HEK293 (cell line): ENCODE data around the gene EFEMP2.
A peak's percentile ranks its signal among the peaks of the same experiment; 100 is the strongest.

Experiments
- CTCF ChIA-PET: fragments of 350-600 bp; formaldehyde crosslinking; extraction: SDS; loops from one replicate; lab custom pipeline; 2021; ENCODE audit warnings: antibody characterized with exemption; lab: Yijun Ruan, JAX
- POLR2A ChIA-PET: fragments of 300-600 bp; formaldehyde crosslinking; extraction: SDS; loops from one replicate; lab custom pipeline; 2020; ENCODE audit warnings: antibody characterized with exemption, inconsistent platforms; lab: Yijun Ruan, JAX
- H3K27ac ChIP-seq: fragments of 200-500 bp; sonication (Bioruptor generic); 2 replicates; pipeline ENCODE4 v1.5.1; 2014; ENCODE audit warnings: low read depth, low read length, control low read depth, inconsistent platforms; ENCODE audit errors: extremely low read depth
- H3K36me3 ChIP-seq, 2 experiments: fragments of 200-500 bp in 1 of 2; sonication (Bioruptor generic) in 1 of 2; 1 replicate in 1 of 2; 2 replicates in 1 of 2; pipeline ENCODE4 v1.5.1; 2014 to 2017; ENCODE audit warnings: inconsistent platforms in 2 of 2, low read length in 2 of 2; ENCODE audit not compliant: control insufficient read depth in 2 of 2, insufficient read depth in 1 of 2
- H3K4me1 ChIP-seq: fragments of 200-500 bp; sonication (Bioruptor generic); 2 replicates; pipeline ENCODE4 v1.5.1; 2014; ENCODE audit warnings: mild to moderate bottlenecking, low read length, inconsistent platforms; ENCODE audit not compliant: control insufficient read depth, insufficient read depth
- H3K4me3 ChIP-seq: 2 replicates; pipeline ENCODE4 v1.5.1; 2011; ENCODE audit warnings: low read depth, mild to moderate bottlenecking, control low read depth, low read length, moderate library complexity
- H3K9me3 ChIP-seq: fragments of 200-500 bp; sonication (Bioruptor generic); 2 replicates; pipeline ENCODE4 v1.5.1; 2014; ENCODE audit warnings: low read depth, low read length, inconsistent platforms; ENCODE audit not compliant: control insufficient read depth, insufficient read depth
- EGR2 ChIP-seq: fragments of 450-650 bp; formaldehyde crosslinking; IDR thresholded peaks from 2 replicates; pipeline ENCODE4 v1.5.1; 2016; ENCODE audit warnings: low read depth, missing biosample characterization, missing genetic modification characterization
- GLIS1 ChIP-seq: fragments of 450-650 bp; formaldehyde crosslinking; IDR thresholded peaks from 2 replicates; pipeline ENCODE4 v1.5.1; 2016; ENCODE audit warnings: missing biosample characterization, missing genetic modification characterization
- HIC1 ChIP-seq: fragments of 450-650 bp; formaldehyde crosslinking; IDR thresholded peaks from 2 replicates; pipeline ENCODE4 v1.5.1; 2016; ENCODE audit warnings: missing biosample characterization, missing genetic modification characterization
- KLF8 ChIP-seq: fragments of 450-650 bp; formaldehyde crosslinking; IDR thresholded peaks from 2 replicates; pipeline ENCODE4 v1.5.1; 2016; ENCODE audit warnings: missing biosample characterization, missing genetic modification characterization
- PRDM10 ChIP-seq: fragments of 450-650 bp; formaldehyde crosslinking; IDR thresholded peaks from 2 replicates; pipeline ENCODE4 v1.5.1; 2016; ENCODE audit warnings: missing biosample characterization, missing genetic modification characterization
- SETDB1 ChIP-seq: IDR thresholded peaks from one replicate; pipeline ENCODE4 v1.6.1; 2017; ENCODE audit warnings: mild to moderate bottlenecking, low read length, moderate library complexity, mixed read lengths; ENCODE audit not compliant: insufficient read length
- SP2 ChIP-seq: fragments of 450-650 bp; formaldehyde crosslinking; IDR thresholded peaks from 2 replicates; pipeline ENCODE4 v1.5.1; 2016; ENCODE audit warnings: missing biosample characterization, missing genetic modification characterization
- YY1 ChIP-seq: fragments of 450-650 bp; formaldehyde crosslinking; IDR thresholded peaks from 2 replicates; pipeline ENCODE4 v1.5.1; 2018; ENCODE audit warnings: missing biosample characterization, missing genetic modification characterization
- ZBTB26 ChIP-seq: fragments of 450-650 bp; formaldehyde crosslinking; optimal IDR thresholded peaks from 2 replicates; pipeline ENCODE3; 2016; ENCODE audit warnings: missing biosample characterization, mild to moderate bottlenecking, missing genetic modification characterization
- ZBTB8A ChIP-seq: fragments of 450-650 bp; formaldehyde crosslinking; IDR thresholded peaks from 2 replicates; pipeline ENCODE4 v1.5.1; 2016; ENCODE audit warnings: missing biosample characterization, missing genetic modification characterization
- ZFHX2 ChIP-seq: fragments of 450-650 bp; formaldehyde crosslinking; conservative IDR thresholded peaks from 2 replicates; pipeline ENCODE4 v1.5.1; 2016; ENCODE audit warnings: missing biosample characterization, missing genetic modification characterization
- ZNF184 ChIP-seq: fragments of 450-650 bp; IDR thresholded peaks from 2 replicates; pipeline ENCODE4 v1.5.1; 2018; ENCODE audit warnings: missing biosample characterization, mild to moderate bottlenecking, missing genetic modification characterization
- ZNF202 ChIP-seq: fragments of 450-650 bp; formaldehyde crosslinking; IDR thresholded peaks from 2 replicates; pipeline ENCODE4 v1.5.1; 2016; ENCODE audit warnings: missing biosample characterization, missing genetic modification characterization, borderline replicate concordance
- ZNF335 ChIP-seq: fragments of 450-650 bp; formaldehyde crosslinking; conservative IDR thresholded peaks from 2 replicates; pipeline ENCODE4 v1.5.1; 2016; ENCODE audit warnings: missing biosample characterization, missing genetic modification characterization
- ZNF555 ChIP-seq: fragments of 450-650 bp; formaldehyde crosslinking; conservative IDR thresholded peaks from 2 replicates; pipeline ENCODE4 v1.5.1; 2017; ENCODE audit warnings: missing biosample characterization, mild to moderate bottlenecking, missing genetic modification characterization, inconsistent platforms
- ZNF571 ChIP-seq: fragments of 450-650 bp; formaldehyde crosslinking; IDR thresholded peaks from 2 replicates; pipeline ENCODE4 v1.5.0; 2017; ENCODE audit warnings: missing biosample characterization, missing genetic modification characterization
- ZNF658 ChIP-seq: fragments of 450-650 bp; formaldehyde crosslinking; IDR thresholded peaks from 2 replicates; pipeline ENCODE4; 2016; ENCODE audit warnings: missing biosample characterization, missing genetic modification characterization
- ZNF692 ChIP-seq: fragments of 450-650 bp; formaldehyde crosslinking; IDR thresholded peaks from 2 replicates; pipeline ENCODE4 v1.5.1; 2016; ENCODE audit warnings: missing biosample characterization, missing genetic modification characterization

Gene EFEMP2

GRCh38 chr11:65918211-65919140 lies 45.9 kb upstream of the EFEMP2 start, which contains the start of gene C11orf68:
Gene C11orf68, minus strand, starts transcription at chr11:65919062. Its CDS starts 31 bp downstream, at chr11:65919031.
- peak within 1 kb of the TSS; percentile 63; the same call in 1 of the 2 replicates for H3K27ac ChIP-seq
- H3K9me3 ChIP-seq, result no peaks in the 10 kb centered on the region
- H3K36me3 ChIP-seq, result peaks cover 0 to 14% of the 10 kb centered on the region in 2 experiments; a peak in 2 of 3 replicates
- ChIA-PET CTCF (interaction anchor here (0.6 to 1.2 kb wide), 8 partner anchors 28 to 325 kb away, joined by 3 to 6 read pairs (median 3); partner anchors contain the start of genes CCDC85B and MUS81), POLR2A (interaction anchor here (1.3 to 2.3 kb wide), 4 partner anchors 28 to 303 kb away, joined by 3 to 12 read pairs (median 6); partner anchors contain the start of genes CCDC85B, FIBP and PCNX3)
- no peaks in the 10 kb centered on the region; the same call in 1 of the 2 replicates for H3K4me1 ChIP-seq
- peak within 1 kb of the TSS; percentile 74 for H3K4me3 ChIP-seq
- no peak for TF ChIP-seq ZNF202 (tag by site-specific recombination)
- no peak for TF ChIP-seq SETDB1
- TF ChIP-seq GLIS1 (tag by site-specific recombination), result 0 out of 2 replicates have a peak, but pooled peaks have one; percentile 14
- TF ChIP-seq YY1 (tag by site-specific recombination), result peak; percentile 52
- TF ChIP-seq ZNF335 (tag by site-specific recombination), result peak; percentile 77
- peak; percentile 39; the same call in 1 of the 2 replicates for TF ChIP-seq ZNF692
- TF ChIP-seq KLF8, result peak; percentile 58; the same call in 1 of the 2 replicates
- no peak for TF ChIP-seq ZNF555 (tag by site-specific recombination)
- TF ChIP-seq ZBTB26, result peak; percentile 38
- TF ChIP-seq ZNF571, result no peak
- no peak for TF ChIP-seq ZNF658 (tag by site-specific recombination)
- TF ChIP-seq SP2 (tag by site-specific recombination), result peak; percentile 41
- 0 out of 2 replicates have a peak, but pooled peaks have one; percentile 25 for TF ChIP-seq ZFHX2
- peak; percentile 38 for TF ChIP-seq ZBTB8A

- no peaks in the 10 kb centered on the region for H3K9me3 ChIP-seq
- no peaks in the 10 kb centered on the region; the same call in 1 of the 2 replicates for H3K4me1 ChIP-seq
- no peak overlapping the region for H3K27ac ChIP-seq
- CTCF ChIA-PET, result interaction anchor here (0.5 to 1.2 kb wide), 10 partner anchors 27 to 324 kb away, joined by 3 to 6 read pairs (median 3); partner anchors contain the start of genes CCDC85B and MUS81
- peak; percentile 41; the same call in 1 of the 2 replicates for TF ChIP-seq EGR2
- TF ChIP-seq PRDM10 (tag by site-specific recombination), result 0 out of 2 replicates have a peak, but pooled peaks have one; percentile 16
- TF ChIP-seq ZNF184 (tag by site-specific recombination), result no peak
- peak; percentile 78 for TF ChIP-seq HIC1
- TF ChIP-seq ZFHX2, result peak; percentile 18; the same call in 1 of the 2 replicates
- peak overlapping the region; percentile 63 for H3K4me3 ChIP-seq
- peaks cover 0 to 10% of the 10 kb centered on the region in 2 experiments; a peak in 1 of 3 replicates for H3K36me3 ChIP-seq
- POLR2A ChIA-PET, result interaction anchor here (1.3 to 2.3 kb wide), 4 partner anchors 27 to 302 kb away, joined by 3 to 12 read pairs (median 6); partner anchors contain the start of genes CCDC85B, FIBP and PCNX3
Measured at GRCh38 chr11:65917434-65918210, 45.0 kb upstream of the EFEMP2 start.
